ENCODE measurements around the gene MEAF6. TPM values are rescaled to one million over a fixed set of nuclear protein-coding genes. Genes with fewer than 3 reads are reported as not detected.

MEAF6 gene
- polyA plus RNA-seq, 4 donors = 41.9 to 50.3 (median 47.1) TPM

DNA sequence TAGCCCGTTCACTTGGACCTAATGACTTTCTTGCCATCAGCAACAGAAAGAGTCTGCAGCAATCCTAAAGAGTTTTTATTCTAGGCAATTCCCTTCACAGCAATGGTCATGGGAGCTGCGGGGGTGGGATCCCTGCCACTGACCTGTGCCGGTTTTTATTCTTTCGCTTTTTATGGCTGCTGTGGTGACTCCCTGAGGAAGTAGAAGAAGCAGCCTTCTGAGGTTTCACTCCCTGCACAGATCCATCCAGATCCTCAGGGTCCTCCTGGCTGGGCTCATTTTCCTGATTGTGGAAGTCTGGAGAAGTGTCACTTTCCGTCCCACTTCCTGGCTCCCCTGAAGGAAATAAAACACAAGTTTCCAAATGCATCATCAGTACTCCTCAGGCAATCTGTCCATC, 12.9 kb downstream of the MEAF6 start:
- Histone ChIP-seq H3K27ac (ENCODE audit: low read depth in 1 of 3, low read length in 2 of 3) (no peak overlapping the region), H3K27me3 (ENCODE audit: control insufficient read depth in 3 of 3, insufficient read depth in 3 of 3, low read length in 3 of 3) (no peaks in the 10 kb centered on the region), H3K36me3 (ENCODE audit: control insufficient read depth in 3 of 3, insufficient read depth in 2 of 3, low read depth in 1 of 3, low read length in 3 of 3) (peaks cover 8 to 46% (median 16%) of the 10 kb centered on the region in 3 donors), H3K9me3 (ENCODE audit: control insufficient read depth in 2 of 2, insufficient read depth in 1 of 2, low read depth in 1 of 2, low read length in 1 of 2) (no peaks in the 10 kb centered on the region), H3K4me3 (ENCODE audit: low read depth in 1 of 3, low read length in 3 of 3) (no peak overlapping the region), H3K4me1 (ENCODE audit: control insufficient read depth in 3 of 3, insufficient read depth in 2 of 3, low read depth in 1 of 3, low read length in 2 of 3) (no peaks in the 10 kb centered on the region)
- no peak for FAIRE-seq
- 89 to 92% (median 91%) methylated on average over 5 of the region's 5 CpGs for WGBS, 3 donors
- DNase-seq = no peak

DNA sequence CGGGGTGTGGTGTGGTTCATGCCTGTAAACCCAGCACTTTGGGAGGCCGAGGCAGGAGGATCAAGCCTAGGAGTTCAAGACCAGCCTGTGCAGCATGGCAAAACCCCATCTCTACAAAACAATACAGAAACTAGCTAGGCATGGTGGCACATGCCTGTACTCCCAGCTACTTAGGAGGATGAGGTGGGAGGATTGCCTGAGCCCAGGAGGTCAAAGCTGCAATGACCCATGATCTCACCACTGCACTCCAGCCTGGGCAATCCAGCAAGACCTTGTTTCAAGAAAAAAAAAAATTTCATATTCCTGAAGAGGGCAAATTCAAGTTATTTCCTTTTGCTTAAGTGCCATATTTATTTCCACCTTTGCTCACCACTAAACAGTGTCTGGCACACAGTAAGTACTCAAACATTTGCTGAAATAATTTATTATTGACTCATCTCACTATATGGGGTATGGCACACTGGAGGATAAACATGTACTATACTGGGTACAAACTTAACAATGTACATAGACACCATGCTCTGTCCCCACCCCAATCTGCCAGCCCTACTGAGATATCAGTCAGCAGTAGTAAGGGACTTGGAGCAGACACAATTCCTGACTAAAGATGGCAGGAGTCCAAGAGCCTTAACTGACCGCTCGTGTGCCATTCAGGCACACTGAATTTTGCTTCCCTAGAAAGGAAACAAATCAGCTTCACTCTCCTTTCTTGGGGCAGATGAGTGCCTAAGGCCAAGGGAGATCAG, 15.5 kb downstream of the MEAF6 start:
- H3K27ac ChIP-seq (ENCODE audit: low read depth in 1 of 3, low read length in 2 of 3) = peak overlapping the region in 1 of 3 donors; percentile 58
- no peaks in the 10 kb centered on the region for H3K27me3 ChIP-seq (ENCODE audit: control insufficient read depth in 3 of 3, insufficient read depth in 3 of 3, low read length in 3 of 3)
- WGBS, 3 donors = 57 to 68% (median 64%) methylated on average over 4 of the region's 4 CpGs
- H3K4me3 ChIP-seq (ENCODE audit: low read depth in 1 of 3, low read length in 3 of 3) = no peak overlapping the region
- no peak for FAIRE-seq
- no peaks in the 10 kb centered on the region for H3K4me1 ChIP-seq (ENCODE audit: control insufficient read depth in 3 of 3, insufficient read depth in 2 of 3, low read depth in 1 of 3, low read length in 2 of 3)
- peaks cover 6 to 41% (median 12%) of the 10 kb centered on the region in 3 donors for H3K36me3 ChIP-seq (ENCODE audit: control insufficient read depth in 3 of 3, insufficient read depth in 2 of 3, low read depth in 1 of 3, low read length in 3 of 3)
- H3K9me3 ChIP-seq (ENCODE audit: control insufficient read depth in 2 of 2, insufficient read depth in 1 of 2, low read depth in 1 of 2, low read length in 1 of 2) = no peaks in the 10 kb centered on the region
- peak; percentile 4 to 76 for DNase-seq

DNA sequence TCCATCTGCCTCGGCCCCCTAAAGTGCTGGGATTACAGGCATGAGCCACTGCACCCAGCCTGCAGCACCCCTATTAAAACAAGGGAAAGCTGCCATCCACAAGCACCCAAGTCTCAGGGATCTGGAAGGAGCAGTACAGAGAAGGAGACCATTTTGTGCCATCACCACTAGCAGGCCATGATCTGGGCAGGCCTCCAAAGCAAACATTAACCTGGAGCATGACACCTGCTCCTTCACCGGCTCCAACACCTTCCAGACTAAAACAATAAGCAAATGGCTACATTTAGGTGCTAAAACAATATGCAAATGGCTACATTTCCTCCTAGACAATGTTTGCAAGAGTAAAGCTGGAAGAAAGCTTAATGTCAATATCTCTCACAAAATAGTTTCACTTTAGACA, 16.7 kb downstream of the MEAF6 start:
- Histone ChIP-seq H3K36me3 (ENCODE audit: control insufficient read depth in 3 of 3, insufficient read depth in 2 of 3, low read depth in 1 of 3, low read length in 3 of 3) (peaks cover 8 to 36% (median 9%) of the 10 kb centered on the region in 3 donors), H3K4me1 (ENCODE audit: control insufficient read depth in 3 of 3, insufficient read depth in 2 of 3, low read depth in 1 of 3, low read length in 2 of 3) (no peaks in the 10 kb centered on the region), H3K9me3 (ENCODE audit: control insufficient read depth in 2 of 2, insufficient read depth in 1 of 2, low read depth in 1 of 2, low read length in 1 of 2) (no peaks in the 10 kb centered on the region), H3K4me3 (ENCODE audit: low read depth in 1 of 3, low read length in 3 of 3) (no peak overlapping the region), H3K27ac (ENCODE audit: low read depth in 1 of 3, low read length in 2 of 3) (no peak overlapping the region), H3K27me3 (ENCODE audit: control insufficient read depth in 3 of 3, insufficient read depth in 3 of 3, low read length in 3 of 3) (no peaks in the 10 kb centered on the region)
- DNase-seq (peak; percentile 39 to 58), FAIRE-seq (no peak)
- 43 to 67% (median 62%) methylated on average over 2 of the region's 2 CpGs for WGBS, 3 donors

DNA sequence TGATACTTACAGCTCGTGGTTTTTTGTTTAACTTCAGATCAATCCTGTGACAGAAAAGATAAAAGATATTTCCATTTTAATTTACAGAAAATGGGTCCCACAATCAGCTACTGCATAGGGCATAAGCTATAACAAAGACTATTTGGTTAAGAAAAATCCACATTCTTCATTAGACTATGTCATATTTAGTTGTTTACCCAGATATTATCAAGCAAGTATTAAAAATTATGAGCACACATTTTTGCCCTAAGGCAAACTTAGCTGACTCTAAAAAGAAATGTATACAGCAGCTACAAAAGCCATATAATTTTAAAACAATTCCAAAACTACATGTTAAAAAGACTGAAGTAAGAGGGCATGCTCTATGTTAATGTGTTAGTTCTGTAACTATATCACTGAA, 18.7 kb downstream of the MEAF6 start:
- H3K27me3 ChIP-seq (ENCODE audit: control insufficient read depth in 3 of 3, insufficient read depth in 3 of 3, low read length in 3 of 3) = no peaks in the 10 kb centered on the region
- no peak overlapping the region for H3K4me3 ChIP-seq (ENCODE audit: low read depth in 1 of 3, low read length in 3 of 3)
- 74 to 89% (median 75%) methylated on average over 1 of the region's 1 CpG for WGBS, 3 donors
- no peak overlapping the region for H3K27ac ChIP-seq (ENCODE audit: low read depth in 1 of 3, low read length in 2 of 3)
- DNase-seq (no peak), FAIRE-seq (no peak)
- H3K9me3 ChIP-seq (ENCODE audit: control insufficient read depth in 2 of 2, insufficient read depth in 1 of 2, low read depth in 1 of 2, low read length in 1 of 2) = no peaks in the 10 kb centered on the region
- no peaks in the 10 kb centered on the region for H3K4me1 ChIP-seq (ENCODE audit: control insufficient read depth in 3 of 3, insufficient read depth in 2 of 3, low read depth in 1 of 3, low read length in 2 of 3)
- peaks cover 6 to 38% (median 7%) of the 10 kb centered on the region in 3 donors for H3K36me3 ChIP-seq (ENCODE audit: control insufficient read depth in 3 of 3, insufficient read depth in 2 of 3, low read depth in 1 of 3, low read length in 3 of 3)

DNA sequence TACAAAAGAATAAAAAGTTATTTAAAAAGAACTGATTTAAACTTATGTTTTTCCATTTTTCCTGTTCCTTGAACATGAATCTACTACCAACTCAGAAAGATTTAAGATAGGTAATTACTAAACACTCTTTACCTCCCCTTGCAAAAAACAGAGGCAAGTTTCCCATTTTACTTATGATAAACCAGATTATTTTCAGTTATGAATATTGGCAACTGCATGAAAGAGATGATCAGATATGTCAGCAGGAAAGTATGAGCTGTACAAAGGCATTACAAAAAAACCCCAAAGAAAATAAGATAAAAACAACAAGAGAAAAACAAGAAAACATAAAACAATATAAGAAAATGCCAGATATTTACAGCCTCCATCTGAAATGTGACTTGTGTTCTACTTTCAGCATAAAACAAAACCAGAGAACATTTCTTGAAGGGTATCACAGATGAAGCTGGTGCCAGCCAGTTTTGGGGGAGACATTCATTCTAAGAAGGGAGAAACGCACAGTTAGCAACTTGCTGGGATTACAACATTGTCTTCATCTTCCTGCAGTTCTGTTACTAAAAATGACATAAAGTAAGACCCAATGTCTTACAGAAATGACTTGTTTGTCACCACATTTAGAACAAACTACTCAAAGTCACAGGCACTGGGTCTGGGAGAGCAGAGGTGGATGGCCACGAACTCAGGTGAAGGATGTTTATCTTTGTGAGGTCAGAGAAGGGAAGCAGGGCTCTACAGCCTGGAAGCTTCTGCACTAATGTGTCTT, 21.0 kb downstream of the MEAF6 start:
- 81 to 92% (median 82%) methylated on average over 2 of the region's 2 CpGs for WGBS, 3 donors
- Histone ChIP-seq H3K27ac (ENCODE audit: low read depth in 1 of 3, low read length in 2 of 3) (no peak overlapping the region), H3K4me3 (ENCODE audit: low read depth in 1 of 3, low read length in 3 of 3) (no peak overlapping the region), H3K9me3 (ENCODE audit: control insufficient read depth in 2 of 2, insufficient read depth in 1 of 2, low read depth in 1 of 2, low read length in 1 of 2) (no peaks in the 10 kb centered on the region), H3K4me1 (ENCODE audit: control insufficient read depth in 3 of 3, insufficient read depth in 2 of 3, low read depth in 1 of 3, low read length in 2 of 3) (no peaks in the 10 kb centered on the region), H3K27me3 (ENCODE audit: control insufficient read depth in 3 of 3, insufficient read depth in 3 of 3, low read length in 3 of 3) (no peaks in the 10 kb centered on the region), H3K36me3 (ENCODE audit: control insufficient read depth in 3 of 3, insufficient read depth in 2 of 3, low read depth in 1 of 3, low read length in 3 of 3) (peaks cover 2 to 38% (median 2%) of the 10 kb centered on the region in 3 donors)
- DNase-seq (no peak), FAIRE-seq (no peak)

DNA sequence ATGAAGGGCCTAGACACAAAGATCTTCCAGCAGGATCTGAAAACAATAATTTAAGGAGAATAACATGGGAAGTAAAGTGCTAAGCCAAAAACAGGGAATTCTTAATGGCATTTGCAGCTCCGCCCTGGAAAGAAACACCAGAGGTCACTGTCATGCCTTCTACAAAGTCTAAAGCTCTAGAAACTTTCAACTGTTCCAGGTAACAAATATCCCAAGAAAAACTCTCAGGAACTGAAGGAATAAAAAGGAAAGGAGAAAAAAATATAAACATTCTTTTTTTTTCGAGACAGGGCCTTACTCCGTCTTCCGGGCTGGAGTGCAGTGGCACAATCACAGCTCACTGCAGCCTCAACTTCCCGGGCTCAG, 27.0 kb downstream of the MEAF6 start:
- FAIRE-seq (no peak), DNase-seq (no peak)
- 86 to 88% (median 88%) methylated on average over 5 of the region's 5 CpGs for WGBS, 3 donors
- Histone ChIP-seq H3K27ac (ENCODE audit: low read depth in 1 of 3, low read length in 2 of 3) (peak overlapping the region in 1 of 3 donors; percentile 84), H3K9me3 (ENCODE audit: control insufficient read depth in 2 of 2, insufficient read depth in 1 of 2, low read depth in 1 of 2, low read length in 1 of 2) (no peaks in the 10 kb centered on the region), H3K4me1 (ENCODE audit: control insufficient read depth in 3 of 3, insufficient read depth in 2 of 3, low read depth in 1 of 3, low read length in 2 of 3) (peaks cover 0 to 10% (median 4%) of the 10 kb centered on the region in 3 donors), H3K36me3 (ENCODE audit: control insufficient read depth in 3 of 3, insufficient read depth in 2 of 3, low read depth in 1 of 3, low read length in 3 of 3) (peaks cover 8 to 64% (median 13%) of the 10 kb centered on the region in 3 donors), H3K27me3 (ENCODE audit: control insufficient read depth in 3 of 3, insufficient read depth in 3 of 3, low read length in 3 of 3) (no peaks in the 10 kb centered on the region), H3K4me3 (ENCODE audit: low read depth in 1 of 3, low read length in 3 of 3) (no peak overlapping the region)

- DNase-seq = peak; percentile 66 to 89
- peaks cover 15 to 68% (median 19%) of the 10 kb centered on the region in 3 donors for H3K36me3 ChIP-seq (ENCODE audit: control insufficient read depth in 3 of 3, insufficient read depth in 2 of 3, low read depth in 1 of 3, low read length in 3 of 3)
- peak overlapping the region in 2 of 3 donors; percentile 46 to 84 for H3K27ac ChIP-seq (ENCODE audit: low read depth in 1 of 3, low read length in 2 of 3)
- FAIRE-seq = no peak
- peaks cover 0 to 10% (median 4%) of the 10 kb centered on the region in 3 donors for H3K4me1 ChIP-seq (ENCODE audit: control insufficient read depth in 3 of 3, insufficient read depth in 2 of 3, low read depth in 1 of 3, low read length in 2 of 3)
- WGBS, 3 donors = 20 to 33% (median 23%) methylated on average over 8 to 10 of the region's 10 CpGs
- no peaks in the 10 kb centered on the region for H3K9me3 ChIP-seq (ENCODE audit: control insufficient read depth in 2 of 2, insufficient read depth in 1 of 2, low read depth in 1 of 2, low read length in 1 of 2)
- no peaks in the 10 kb centered on the region for H3K27me3 ChIP-seq (ENCODE audit: control insufficient read depth in 3 of 3, insufficient read depth in 3 of 3, low read length in 3 of 3)
- H3K4me3 ChIP-seq (ENCODE audit: low read depth in 1 of 3, low read length in 3 of 3) = no peak overlapping the region
Observed at GRCh38 chr1:37486680-37487618, 27.6 kb downstream of the MEAF6 start.
